Femur (tissue), 1 donor: ENCODE measurements around the gene ERGIC1.
A peak's percentile ranks its signal among the peaks of the same experiment; 100 is the strongest.
"Not testable (repeated sequence)": the region's sequence is repeated elsewhere in the genome, so short reads cannot be mapped to it uniquely, and the experiment has no call there.

ENCODE experiments used
- DNase-seq: peaks from one replicate; pipeline ENCODE4 v3.0.0-alpha.2; 2017

Gene ERGIC1

DNA sequence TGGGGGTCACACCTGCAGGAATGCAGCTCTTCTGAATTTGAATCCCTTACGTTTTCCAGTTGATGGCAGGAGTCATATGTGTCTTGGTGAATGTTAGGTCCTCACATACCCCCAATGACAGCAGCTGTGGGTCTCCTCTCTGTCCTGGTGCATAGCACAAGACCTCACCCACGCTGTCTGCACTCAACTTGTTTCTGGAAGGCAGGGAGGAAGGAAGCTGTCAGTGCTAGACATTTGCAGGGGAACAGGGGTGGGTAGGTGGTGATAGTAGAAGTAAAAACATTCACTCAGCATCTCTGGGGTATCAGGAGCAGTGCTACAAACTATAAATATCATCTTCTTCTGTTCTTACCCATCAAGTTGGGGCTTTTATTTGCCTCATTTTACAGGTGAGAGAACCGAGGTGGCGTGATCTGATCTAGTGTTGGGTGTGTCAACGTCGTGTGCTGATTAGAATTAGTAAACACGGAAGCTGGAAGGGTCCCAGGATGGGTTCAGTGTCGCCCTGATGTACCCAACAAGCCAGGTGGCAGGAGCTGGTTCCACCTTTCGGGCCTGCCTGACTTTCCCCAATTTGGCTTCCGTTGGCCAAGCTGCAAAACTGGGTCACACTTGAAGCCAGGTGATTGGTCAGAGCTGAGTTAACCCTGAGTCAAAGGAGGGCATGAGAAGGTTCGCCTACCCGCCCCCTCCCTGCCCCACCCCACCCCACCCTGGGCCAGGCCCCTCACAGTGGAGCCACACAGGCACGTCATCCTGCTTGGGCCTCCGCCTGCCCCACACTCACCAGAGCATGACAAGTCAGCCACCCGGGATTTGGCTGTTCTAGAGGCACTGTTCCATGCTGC lies 15.8 kb downstream of the ERGIC1 start:
- DNase-seq, result no peak

GRCh38 chr5:172850454-172850797 lies 16.4 kb downstream of the ERGIC1 start:
- no peak for DNase-seq

GRCh38 chr5:172851254-172851653 lies 17.2 kb downstream of the ERGIC1 start:
- DNase-seq, result not testable (repeated sequence)

DNA sequence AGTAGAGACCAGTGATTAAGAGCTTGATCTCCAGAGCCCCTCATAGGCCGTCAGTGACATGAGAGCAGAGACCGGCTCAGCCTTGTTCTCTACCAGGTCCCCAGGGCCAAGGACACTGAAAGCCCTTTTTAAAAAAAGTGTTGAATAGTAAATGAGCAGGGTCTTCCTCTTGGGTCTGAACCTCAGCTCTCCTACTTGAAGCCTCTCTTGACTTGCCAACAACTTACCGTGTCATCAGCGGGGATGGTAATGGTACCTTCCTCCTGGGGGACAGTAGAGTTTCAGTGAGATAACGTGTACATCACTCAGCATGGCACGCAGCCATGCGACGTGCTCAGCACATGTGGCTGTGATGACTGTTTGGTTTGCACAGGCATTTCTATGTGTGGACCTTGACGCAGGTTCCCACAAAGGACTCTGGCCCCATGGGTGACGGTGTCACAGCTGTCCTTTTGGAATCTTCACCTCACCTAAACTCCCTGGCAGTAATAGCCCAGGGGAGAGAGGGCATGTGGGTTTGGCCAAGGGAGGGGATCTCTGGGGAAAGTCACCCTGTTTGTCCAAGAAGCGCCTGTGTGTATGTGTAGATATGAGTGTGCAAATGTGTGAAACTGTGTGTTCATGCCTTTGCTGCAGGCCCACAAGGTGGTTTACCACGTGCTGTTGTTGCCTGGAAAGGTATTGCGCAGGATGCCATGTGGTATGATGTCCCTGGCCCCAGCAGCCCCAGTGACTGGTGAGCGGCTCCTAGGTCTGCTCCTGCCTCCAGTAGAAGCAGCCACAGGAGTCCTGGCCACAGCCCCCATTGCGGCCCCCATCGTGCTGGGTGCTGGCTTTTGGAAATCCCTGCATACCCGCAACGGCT lies 18.7 kb downstream of the ERGIC1 start:
- DNase-seq, result no peak

DNA sequence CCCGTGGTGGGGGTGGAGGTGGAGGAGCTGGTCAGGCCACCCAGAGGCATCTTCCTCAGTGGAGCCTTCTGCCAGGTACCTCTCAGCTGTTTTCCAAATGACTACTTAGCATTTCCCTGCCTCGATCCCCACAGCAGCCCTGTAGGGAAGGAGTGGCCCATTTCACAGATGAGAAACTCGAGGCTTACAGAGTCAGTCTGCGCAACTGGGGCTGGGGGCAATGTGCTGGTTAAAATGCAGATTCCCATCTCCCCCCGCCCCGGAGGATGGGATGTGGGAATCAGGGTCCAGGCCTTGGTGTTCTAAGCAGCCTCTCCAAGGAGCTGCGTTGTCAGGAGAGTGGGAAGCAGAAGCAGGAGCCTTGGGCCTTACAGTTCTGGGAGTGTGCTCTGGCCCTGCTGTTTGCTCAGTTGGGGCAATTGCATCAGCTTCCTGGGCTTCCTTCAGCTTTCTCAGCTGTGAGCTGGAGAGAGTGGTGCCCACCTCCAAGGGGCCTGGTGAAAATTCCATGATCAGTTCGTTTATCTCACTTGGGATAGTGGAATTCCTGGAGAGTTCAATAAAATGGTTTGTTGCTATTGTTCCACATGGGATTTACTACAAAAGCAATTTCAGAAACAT lies 19.4 kb downstream of the ERGIC1 start:
- no peak for DNase-seq

GRCh38 chr5:172854451-172854871 lies 20.4 kb downstream of the ERGIC1 start:
- DNase-seq, result no peak

GRCh38 chr5:172854971-172855370 lies 20.9 kb downstream of the ERGIC1 start:
- DNase-seq, result no peak

GRCh38 chr5:172855597-172856292 lies 21.7 kb downstream of the ERGIC1 start:
- DNase-seq, result no peak

DNA sequence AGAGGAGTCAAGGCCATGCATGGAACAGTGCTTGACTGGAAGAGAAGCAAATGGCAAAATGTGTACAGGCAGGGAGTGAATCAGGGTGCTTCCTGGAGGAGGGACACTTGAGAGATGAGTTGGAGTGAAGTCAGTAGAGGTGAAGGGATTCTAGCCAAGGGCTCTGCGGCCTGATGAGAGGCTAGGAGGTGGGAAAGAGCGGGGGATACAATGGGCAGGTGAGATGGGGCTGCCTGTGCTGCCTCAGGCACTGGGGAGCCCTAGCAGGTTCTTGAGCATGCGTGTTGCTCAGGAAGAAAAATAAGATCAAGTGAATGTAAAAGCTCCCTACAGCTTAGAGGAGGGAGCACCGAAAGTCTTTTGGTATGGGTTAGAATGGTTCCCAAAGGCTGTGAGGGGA lies 22.3 kb downstream of the ERGIC1 start:
- DNase-seq, result no peak

DNA sequence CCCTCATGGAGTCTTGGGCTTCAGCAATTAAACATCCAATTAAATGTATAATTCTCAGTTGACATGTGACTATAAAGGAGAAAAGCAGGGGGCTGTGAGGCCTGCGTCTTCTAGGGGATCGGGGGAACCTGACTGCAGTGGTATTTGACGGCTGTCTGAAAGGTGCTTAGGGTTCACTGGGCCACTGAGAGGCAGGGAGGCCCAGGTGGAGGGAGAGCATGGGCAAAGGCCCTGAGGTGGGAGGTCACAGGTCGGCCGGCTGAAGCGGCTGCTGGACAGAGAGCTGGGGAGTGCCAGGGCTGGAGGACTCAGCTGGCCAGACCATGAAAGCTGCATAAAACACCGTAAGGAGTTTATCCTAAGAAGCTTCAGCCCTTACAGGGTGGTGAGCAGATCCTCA lies 23.9 kb downstream of the ERGIC1 start:
- DNase-seq, result no peak

- no peak for DNase-seq
Measured at GRCh38 chr5:172858511-172858989, 24.5 kb downstream of the ERGIC1 start.

DNA sequence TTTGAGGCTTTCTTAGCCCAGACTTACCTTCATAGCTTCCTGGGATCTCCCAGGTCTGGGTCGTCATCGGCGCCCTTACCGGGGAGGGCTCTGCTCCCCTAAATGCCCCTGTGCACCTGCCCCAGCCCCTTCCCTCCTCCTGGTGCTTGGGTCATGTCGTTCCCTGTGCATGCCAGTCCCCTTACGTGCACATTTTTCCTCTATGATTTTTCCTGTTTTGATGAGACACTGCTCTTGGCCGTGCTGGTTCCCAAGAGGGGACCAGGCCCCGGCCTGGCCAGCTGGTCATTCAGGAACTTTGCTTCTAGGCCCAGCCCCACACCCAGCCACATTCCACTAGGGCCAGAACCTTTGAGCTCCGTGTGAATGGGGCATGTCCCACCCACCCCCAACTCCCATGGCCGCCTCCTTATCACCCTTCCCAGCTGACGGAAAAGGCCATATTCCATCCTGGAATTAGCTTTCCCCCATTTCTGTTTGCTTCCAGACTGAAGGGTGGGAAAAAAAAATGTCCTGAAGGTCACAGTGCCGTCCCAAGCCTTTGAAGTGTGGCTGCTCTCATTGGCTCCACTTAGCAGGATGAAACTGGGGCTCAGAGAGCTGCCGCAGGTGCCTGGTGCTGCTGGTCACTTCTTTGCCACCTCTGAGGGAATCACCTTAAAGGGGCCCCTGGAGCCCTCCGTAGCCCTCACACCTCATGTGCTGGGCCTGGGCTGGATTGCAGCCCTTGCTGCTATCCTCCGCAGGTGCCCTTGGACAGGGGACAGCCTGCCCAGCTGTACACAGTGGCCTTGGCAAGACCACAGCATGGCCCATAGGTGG lies 25.1 kb downstream of the ERGIC1 start:
- DNase-seq, result no peak

GRCh38 chr5:172859966-172860365 lies 25.9 kb downstream of the ERGIC1 start:
- no peak for DNase-seq

- DNase-seq, result peak; percentile 87
Measured at GRCh38 chr5:172860520-172861443, 26.7 kb downstream of the ERGIC1 start.

- no peak for DNase-seq
Measured at GRCh38 chr5:172861461-172861860, 27.4 kb downstream of the ERGIC1 start.

DNA sequence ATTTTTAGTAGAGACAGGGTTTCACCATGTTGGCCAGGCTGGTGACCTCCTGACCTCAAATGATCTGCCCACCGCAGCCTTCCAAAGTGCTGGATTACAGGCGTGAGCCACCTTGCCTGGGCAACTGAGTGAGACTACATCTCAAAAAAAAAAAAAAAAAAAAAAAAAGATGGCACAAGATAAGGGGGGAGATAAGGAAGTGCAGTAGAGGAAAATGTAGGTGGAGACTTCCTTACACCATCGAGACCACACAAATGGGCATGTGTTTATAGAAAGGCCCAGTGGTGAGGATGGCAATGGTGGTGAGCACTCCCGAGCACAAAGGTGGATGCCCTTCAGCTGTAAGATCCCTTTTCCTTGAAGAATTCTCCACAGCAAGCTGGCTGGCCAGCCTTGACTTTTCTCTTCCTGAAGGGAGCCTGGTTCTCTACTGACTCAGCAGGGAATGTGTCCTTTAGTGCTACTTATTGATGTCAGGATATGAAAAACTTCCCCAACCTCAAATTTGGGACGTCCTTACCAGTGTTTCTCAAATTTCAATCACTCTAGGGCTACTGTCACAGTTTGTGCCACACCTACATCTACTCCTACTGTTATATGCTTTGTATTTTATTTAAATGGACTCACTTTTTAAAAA lies 28.2 kb downstream of the ERGIC1 start:
- DNase-seq, result no peak

GRCh38 chr5:172864171-172864570 lies 30.1 kb downstream of the ERGIC1 start:
- not testable (repeated sequence) for DNase-seq

DNA sequence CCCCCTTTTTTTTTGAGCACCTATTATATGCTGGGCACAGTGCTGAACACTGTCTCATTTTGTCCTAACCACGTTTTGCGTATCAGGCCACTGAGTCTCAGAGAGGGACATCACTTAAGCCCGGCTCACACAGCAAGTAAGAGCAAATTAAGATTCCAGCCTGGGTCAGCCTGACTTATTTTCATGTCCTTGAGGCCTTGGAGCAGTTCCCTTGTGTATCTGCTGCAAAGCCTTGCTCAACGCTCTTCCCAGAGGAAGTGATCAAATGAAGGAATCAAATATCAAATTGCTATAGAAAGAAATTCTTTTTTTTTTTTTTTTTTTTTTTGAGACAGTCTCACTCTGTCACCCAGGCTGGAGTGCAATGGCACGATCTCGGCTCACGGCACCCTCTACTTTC lies 30.7 kb downstream of the ERGIC1 start:
- no peak for DNase-seq

- no peak for DNase-seq
Measured at GRCh38 chr5:172866378-172866777, 32.3 kb downstream of the ERGIC1 start.
